Progenitor cell of endocrine pancreas (in vitro differentiated cells): ENCODE results near the gene ENO3. TPM values are rescaled to one million over a fixed set of nuclear protein-coding genes. Genes with fewer than 3 reads are reported as not detected.
A peak's percentile ranks its signal among the peaks of the same experiment; 100 is the strongest.

Experiments used
- DNase-seq: peaks from one replicate; pipeline ENCODE4 v3.0.0; 2021; ENCODE audit warnings: low spot score; ENCODE audit not compliant: unreplicated experiment
- H3K27ac Mint-ChIP-seq: 2 replicates; pipeline ENCODE4 v1.8.0; 2021; ENCODE audit warnings: mild to moderate bottlenecking, moderate library complexity, mixed read lengths
- H3K27me3 Mint-ChIP-seq: 2 replicates; pipeline ENCODE4 v1.8.0; 2021; ENCODE audit warnings: mixed read lengths
- H3K36me3 Mint-ChIP-seq: 2 replicates; pipeline ENCODE4 v1.8.0; 2022; ENCODE audit warnings: mixed read lengths; ENCODE audit not compliant: insufficient read depth
- H3K4me1 Mint-ChIP-seq: 2 replicates; pipeline ENCODE4 v1.8.0; 2021; ENCODE audit warnings: low read depth, mixed read lengths
- H3K4me3 Mint-ChIP-seq: 2 replicates; pipeline ENCODE4 v1.8.0; 2021; ENCODE audit warnings: low read depth, mild to moderate bottlenecking, moderate library complexity, mixed read lengths
- H3K9me3 Mint-ChIP-seq: 2 replicates; pipeline ENCODE4 v1.8.0; 2021; ENCODE audit warnings: low read depth, mixed read lengths
- total RNA-seq: library from RNA; stranded (reverse); gene quantifications from 2 replicates; pipeline ENCODE4 v1.2.1, GENCODE V29; 2021
- TF ChIP-seq, protein P1 (sequence below): fragments of 200-600 bp; sonication (generic); IDR thresholded peaks from one replicate; pipeline ENCODE4 v1.5.0; 2021; ENCODE audit warnings: antibody characterized with exemption, mild to moderate bottlenecking; ENCODE audit not compliant: unreplicated experiment

Gene ENO3
- total RNA-seq, 1 donor from 2014 or later, result 25.8 TPM

DNA sequence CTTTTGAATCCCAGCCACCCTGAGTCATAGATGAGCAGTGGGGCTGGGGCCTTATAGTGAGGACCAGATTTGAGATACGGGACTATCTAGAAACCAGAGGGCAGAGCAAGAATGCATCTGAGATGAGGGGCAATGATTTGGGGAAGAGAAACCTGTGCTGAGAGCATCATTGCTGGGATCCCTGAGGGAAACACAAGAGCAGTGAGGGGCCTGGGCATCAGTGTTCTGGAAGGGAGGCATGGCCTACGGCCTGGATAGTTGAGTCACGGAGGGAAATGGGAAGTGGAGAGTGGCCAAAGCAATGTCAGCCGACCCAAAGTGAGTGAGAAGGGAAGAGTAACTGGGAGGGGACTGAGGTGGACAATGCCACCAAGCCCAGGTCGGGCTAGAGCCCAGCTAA is 31.4 kb downstream of the ENO3 start:
- H3K27me3 Mint-ChIP-seq, result no peaks in the 10 kb centered on the region
- no peak for DNase-seq
- TF ChIP-seq, protein P1, sequence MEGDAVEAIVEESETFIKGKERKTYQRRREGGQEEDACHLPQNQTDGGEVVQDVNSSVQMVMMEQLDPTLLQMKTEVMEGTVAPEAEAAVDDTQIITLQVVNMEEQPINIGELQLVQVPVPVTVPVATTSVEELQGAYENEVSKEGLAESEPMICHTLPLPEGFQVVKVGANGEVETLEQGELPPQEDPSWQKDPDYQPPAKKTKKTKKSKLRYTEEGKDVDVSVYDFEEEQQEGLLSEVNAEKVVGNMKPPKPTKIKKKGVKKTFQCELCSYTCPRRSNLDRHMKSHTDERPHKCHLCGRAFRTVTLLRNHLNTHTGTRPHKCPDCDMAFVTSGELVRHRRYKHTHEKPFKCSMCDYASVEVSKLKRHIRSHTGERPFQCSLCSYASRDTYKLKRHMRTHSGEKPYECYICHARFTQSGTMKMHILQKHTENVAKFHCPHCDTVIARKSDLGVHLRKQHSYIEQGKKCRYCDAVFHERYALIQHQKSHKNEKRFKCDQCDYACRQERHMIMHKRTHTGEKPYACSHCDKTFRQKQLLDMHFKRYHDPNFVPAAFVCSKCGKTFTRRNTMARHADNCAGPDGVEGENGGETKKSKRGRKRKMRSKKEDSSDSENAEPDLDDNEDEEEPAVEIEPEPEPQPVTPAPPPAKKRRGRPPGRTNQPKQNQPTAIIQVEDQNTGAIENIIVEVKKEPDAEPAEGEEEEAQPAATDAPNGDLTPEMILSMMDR, result no peak
- peaks cover 8% of the 10 kb centered on the region for H3K4me1 Mint-ChIP-seq
- no peak overlapping the region for H3K4me3 Mint-ChIP-seq
- no peaks in the 10 kb centered on the region for H3K9me3 Mint-ChIP-seq
- no peak overlapping the region for H3K27ac Mint-ChIP-seq
- H3K36me3 Mint-ChIP-seq, result peaks cover 9% of the 10 kb centered on the region

DNA sequence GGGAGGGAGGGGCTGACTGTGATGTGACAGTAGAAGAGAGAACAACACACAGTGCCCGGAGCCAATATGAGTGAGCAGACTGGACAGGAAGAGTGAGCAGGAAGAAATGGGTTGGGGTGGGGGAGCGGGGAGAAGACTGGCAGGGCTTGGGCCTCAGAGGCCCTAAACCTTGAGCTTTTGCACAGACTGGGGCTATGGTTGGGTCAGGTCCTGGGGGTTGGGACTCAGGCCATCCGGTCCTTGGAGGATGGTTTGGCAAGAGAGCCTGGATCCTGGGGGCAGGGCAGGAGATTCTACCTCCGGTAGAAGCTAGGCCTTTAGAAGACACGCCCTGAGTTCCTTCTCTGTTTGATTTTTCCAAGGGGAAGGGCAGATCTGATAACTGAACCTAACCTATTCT is 35.5 kb downstream of the ENO3 start:
- peak overlapping the region; percentile 85 for H3K27ac Mint-ChIP-seq
- H3K4me1 Mint-ChIP-seq, result peaks cover 16% of the 10 kb centered on the region
- TF ChIP-seq, protein P1, result no peak
- DNase-seq, result no peak
- peak overlapping the region; percentile 81 for H3K4me3 Mint-ChIP-seq
- no peaks in the 10 kb centered on the region for H3K27me3 Mint-ChIP-seq
- H3K36me3 Mint-ChIP-seq, result peaks cover 2% of the 10 kb centered on the region
- H3K9me3 Mint-ChIP-seq, result no peaks in the 10 kb centered on the region

DNA sequence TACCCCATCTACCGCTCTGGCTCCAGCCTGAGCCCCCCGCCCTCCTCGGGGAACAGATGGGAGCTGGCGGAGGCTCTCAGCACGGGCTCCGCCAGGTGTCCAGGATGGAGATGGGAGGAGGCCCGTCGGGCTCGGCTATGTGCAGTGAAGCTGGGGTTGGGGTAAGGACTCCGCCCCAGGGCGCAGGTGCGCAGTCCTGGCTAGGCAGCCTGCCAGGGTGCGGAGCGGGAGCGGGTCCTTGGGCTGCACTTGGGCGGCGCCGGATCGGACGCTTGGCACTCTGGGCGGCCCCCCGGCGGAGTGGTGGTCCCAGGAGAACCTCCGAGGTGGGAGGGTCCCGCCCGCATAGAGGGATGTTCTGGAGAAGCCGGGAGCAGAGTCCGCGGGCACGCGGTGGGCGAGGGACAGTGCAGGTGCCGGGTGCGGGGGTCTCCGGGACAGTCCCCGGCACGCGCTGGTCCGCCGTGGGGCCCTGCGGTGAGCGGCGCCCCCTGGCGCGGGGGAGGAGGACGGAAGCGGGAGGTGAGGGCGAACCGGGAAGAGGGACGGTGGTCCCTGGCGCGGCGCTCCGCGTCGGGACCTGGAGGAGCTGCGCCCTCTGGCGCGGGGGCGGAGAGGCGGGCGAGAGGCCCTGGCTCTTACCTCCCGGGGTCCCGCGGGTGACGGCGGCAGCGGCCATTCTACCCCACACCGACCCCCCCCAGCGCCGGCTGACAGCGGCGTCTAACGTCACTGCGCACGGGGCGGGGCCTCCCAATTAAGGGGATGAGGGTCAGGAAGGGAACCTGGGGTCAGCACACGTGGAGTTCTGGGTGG is 36.2 kb downstream of the ENO3 start, which contains the start of gene CAMTA2:
Gene CAMTA2 (minus strand): TSS at position 725 of the 816 bp plus-strand sequence. CDS start 1,453 bp downstream, outside the sequence.
- no peaks in the 10 kb centered on the region for H3K9me3 Mint-ChIP-seq
- TF ChIP-seq, protein P1, result peak; percentile 95
- peaks cover 16% of the 10 kb centered on the region for H3K4me1 Mint-ChIP-seq
- H3K27me3 Mint-ChIP-seq, result no peaks in the 10 kb centered on the region
- peak within 1 kb of the TSS; percentile 81 for H3K4me3 Mint-ChIP-seq
- peak; percentile 81 for DNase-seq
- H3K27ac Mint-ChIP-seq, result peak within 1 kb of the TSS; percentile 86
- H3K36me3 Mint-ChIP-seq, result no peaks in the 10 kb centered on the region

DNA sequence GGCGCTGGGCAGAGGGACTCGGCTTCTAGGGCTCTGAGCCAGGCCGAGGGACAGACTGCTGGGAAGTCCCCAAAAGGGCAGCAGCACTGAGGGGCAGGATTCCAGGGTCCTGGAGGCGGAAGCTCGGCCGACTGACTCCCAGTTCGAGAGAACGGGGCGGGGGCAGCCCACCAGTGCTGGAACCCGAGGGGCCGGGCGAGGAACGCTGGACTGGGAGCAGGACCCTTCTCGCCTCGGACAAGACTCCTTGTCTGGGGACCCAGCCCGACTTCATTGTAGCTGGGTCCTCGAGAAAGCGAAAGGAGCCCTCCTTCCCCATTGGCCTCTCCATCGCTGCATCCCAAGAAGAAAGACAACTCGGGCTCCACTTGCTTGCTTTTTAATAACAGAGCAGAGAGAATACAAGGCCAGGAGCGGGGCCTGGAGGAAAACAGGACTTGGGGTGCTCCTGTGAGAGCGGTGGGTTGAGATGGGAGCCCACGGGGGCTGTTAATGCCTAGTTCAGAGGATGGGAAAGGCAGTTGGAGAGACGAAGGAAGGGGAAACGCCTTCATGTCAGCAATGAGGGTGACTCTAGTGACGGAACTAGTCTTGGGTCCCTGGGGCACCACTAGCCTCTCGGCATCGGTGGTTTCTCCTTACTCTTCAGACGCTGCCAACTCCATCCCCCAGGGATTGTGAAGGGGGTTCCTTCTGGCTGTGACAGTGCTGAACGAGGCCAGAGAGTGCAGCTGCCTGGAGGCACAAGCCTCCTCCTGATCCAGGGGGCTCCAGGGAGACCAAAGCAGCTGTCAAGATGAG is 37.0 kb downstream of the ENO3 start:
- peaks cover 16% of the 10 kb centered on the region for H3K4me1 Mint-ChIP-seq
- H3K4me3 Mint-ChIP-seq, result peak overlapping the region; percentile 81
- no peaks in the 10 kb centered on the region for H3K27me3 Mint-ChIP-seq

More for the DNA sequence above, 37.0 kb downstream of the ENO3 start:
- no peak for DNase-seq
- TF ChIP-seq, protein P1, result no peak
- Mint-ChIP-seq H3K27ac (peak overlapping the region; percentile 86), H3K9me3 (no peaks in the 10 kb centered on the region), H3K36me3 (no peaks in the 10 kb centered on the region)
